SH-SY5Y (cell line): ENCODE results near the gene TMEM178B.

Source experiments
- GATA2 ChIP-seq: IDR thresholded peaks from 2 replicates; pipeline ENCODE4 v1.6.1; 2011; ENCODE audit warnings: mild to moderate bottlenecking, low read depth, low read length
- GATA3 ChIP-seq: IDR thresholded peaks from 2 replicates; pipeline ENCODE4 v1.6.1; 2011; ENCODE audit warnings: low read depth, mild to moderate bottlenecking, low read length, moderate library complexity

GRCh38 chr7:141225916-141226618 lies 152.2 kb downstream of the TMEM178B start:
- TF ChIP-seq GATA2 (no peak), GATA3 (no peak)
